Thyroid gland (tissue), 4 donors: ENCODE measurements around the gene CLK4.

Experiments
- CTCF ChIP-seq, 6 experiments: fragments of 200-600 bp in 3 of 6; fragments of 450-650 bp in 3 of 6; sonication (generic) in 3 of 6; IDR thresholded peaks; one replicate each; pipeline ENCODE4 v1.5.1; 2016 to 2019; ENCODE audit warnings: antibody characterized with exemption in 6 of 6, mild to moderate bottlenecking in 2 of 6, inconsistent platforms in 1 of 6, moderate library complexity in 1 of 6
- POLR2A ChIP-seq, 2 donors: fragments of 450-650 bp; IDR thresholded peaks; one replicate each; pipeline ENCODE4 v1.6.1; 2017; ENCODE audit warnings: antibody characterized with exemption in 2 of 2, mild to moderate bottlenecking in 2 of 2, moderate library complexity in 1 of 2

- TF ChIP-seq CTCF (IDR thresholded peaks at IDR 0.05) = no peak
- no peak for TF ChIP-seq POLR2A (IDR thresholded peaks at IDR 0.05)
Observed at GRCh38 chr5:178641711-178642110, 14.9 kb upstream of the CLK4 start.
